Suppressor macrophage (primary cell): ENCODE measurements around the gene SERPINB8.

Experiments
- DNase-seq, 4 experiments: peaks; one replicate each; pipeline ENCODE4 v3.0.0-alpha.2; 2020 to 2022

Gene SERPINB8

DNA sequence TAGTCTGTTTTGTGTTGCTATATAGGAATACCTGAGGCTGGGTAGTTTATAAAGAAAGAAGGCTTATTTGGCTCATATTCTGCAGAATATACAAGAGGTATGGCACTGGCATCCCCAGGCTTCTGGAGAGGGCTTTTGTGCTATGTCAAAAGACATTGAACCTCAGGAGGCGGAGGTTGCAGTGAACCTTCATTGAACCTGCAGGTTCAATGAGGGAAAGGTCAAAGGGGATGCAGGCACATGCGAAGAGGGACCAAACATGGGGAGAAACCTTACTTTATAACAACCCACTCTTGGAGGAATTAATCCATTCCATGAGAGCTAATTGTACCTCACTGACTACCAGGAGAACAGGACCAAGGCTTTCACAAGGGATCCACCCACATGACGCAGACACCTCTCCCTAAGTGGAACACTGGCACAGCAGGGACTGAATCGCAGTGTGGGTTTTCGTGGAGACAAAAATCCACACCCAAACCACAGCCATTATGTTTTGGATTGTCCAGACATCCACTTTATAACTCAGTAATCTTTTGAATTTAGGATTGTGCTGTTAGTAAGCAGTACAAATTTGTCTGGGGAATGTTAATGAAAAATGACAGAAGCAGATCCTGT is 4.1 kb upstream of the SERPINB8 start:
- no peak for DNase-seq

GRCh38 chr18:63970809-63971205 is 926 bp downstream of the SERPINB8 start:
- DNase-seq = peak in 2 of 4 experiments; percentile 46 to 52

DNA sequence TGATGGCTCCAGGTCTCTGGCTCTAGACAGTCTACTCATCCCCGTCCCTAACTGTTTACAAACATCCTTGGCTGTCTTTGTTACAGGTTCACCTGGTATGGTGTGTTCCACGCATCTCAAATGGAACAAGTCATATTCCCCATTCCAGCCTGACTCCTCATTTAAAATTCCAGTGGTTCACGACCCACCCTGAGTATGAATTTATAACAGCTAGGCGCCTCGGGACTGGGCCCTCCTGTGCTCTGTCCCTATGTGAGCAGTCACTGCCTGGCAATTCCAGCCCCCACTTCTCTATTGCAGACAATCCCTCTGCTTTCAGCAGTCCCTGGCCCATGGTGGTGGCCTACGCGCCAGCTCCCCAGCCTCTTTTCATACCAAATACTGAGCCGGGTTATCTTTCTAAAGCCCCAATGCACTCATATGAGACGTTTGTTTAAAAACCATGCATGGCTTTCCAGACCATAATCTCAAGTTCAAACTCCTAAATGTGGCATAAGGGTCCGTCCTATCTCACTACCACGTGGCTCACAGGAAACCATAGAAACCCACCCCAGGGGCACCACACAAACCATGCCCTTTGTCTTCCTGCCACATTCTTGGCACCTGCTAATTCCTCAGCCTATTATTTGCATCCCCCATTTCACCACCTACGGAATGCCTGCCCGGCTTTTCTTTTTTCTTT is 1.6 kb downstream of the SERPINB8 start:
- peak in 2 of 4 experiments; percentile 22 to 25 for DNase-seq

- DNase-seq = no peak
These were observed 2.1 kb downstream of the SERPINB8 start for GRCh38 chr18:63972002-63972376.

DNA sequence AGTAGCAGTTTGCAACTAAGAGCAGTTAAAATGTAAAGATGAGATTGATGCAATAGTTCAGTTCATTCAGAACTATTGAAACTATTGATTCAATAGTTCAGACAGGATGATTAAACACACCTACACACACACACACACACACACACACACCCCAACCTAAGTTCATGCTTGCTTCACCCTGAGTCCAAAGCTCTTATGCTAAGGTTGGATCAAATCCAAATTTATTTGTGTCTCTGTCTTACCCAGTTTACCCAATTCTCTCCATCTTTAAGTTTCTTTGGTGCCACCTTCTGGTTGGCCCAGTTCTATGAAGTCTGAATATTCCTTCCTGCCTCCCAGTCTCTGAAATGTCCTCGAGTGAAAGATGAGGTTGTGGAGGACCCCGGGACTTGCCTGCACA is 5.1 kb downstream of the SERPINB8 start:
- DNase-seq = peak in 3 of 4 experiments; percentile 44 to 62 (median 44)

GRCh38 chr18:63975628-63976027 is 5.7 kb downstream of the SERPINB8 start:
- peak in 3 of 4 experiments; percentile 27 to 75 (median 68) for DNase-seq

DNA sequence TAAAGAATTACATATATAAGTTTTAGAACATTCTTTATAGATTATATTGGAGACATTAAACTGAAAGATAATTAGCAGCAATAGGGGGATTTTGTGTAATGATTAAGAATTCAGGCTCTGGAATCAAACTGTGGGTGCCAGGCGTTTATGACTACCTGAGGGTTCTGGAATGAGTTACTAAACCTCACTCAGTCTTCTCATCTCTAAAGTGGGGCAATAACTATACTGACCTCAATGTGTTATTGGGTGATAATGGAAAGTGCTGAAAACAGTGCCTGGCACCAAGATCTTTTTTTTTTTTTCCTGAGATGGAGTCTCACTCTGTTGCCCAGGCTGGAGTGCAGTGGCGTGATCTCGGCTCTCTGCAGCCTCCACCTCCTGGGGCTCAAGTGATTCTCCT is 7.2 kb downstream of the SERPINB8 start:
- no peak for DNase-seq

- DNase-seq = peak; percentile 70 to 82 (median 74)
These were observed 9.6 kb downstream of the SERPINB8 start for GRCh38 chr18:63979409-63979920.

GRCh38 chr18:63980027-63980426 is 10.1 kb downstream of the SERPINB8 start:
- DNase-seq = no peak

GRCh38 chr18:63980896-63981460 is 11.1 kb downstream of the SERPINB8 start:
- DNase-seq = peak; percentile 52 to 87 (median 72)

DNA sequence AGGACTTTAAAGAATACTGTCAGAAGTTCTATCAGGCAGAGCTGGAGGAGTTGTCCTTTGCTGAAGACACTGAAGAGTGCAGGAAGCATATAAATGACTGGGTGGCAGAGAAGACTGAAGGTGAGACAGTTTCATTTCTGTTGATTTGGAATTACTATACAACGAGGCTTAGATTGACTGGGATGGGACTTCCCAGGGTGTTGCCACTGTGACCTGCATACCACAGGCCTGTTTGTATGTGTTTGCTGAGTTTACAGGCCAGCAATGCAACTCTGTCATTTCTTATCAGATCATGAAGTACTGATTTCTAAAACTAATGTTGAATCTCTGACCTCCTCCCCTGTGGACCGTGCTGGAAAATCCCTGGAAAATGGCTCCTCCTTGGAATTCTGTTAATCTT is 11.8 kb downstream of the SERPINB8 start:
- DNase-seq = no peak

DNA sequence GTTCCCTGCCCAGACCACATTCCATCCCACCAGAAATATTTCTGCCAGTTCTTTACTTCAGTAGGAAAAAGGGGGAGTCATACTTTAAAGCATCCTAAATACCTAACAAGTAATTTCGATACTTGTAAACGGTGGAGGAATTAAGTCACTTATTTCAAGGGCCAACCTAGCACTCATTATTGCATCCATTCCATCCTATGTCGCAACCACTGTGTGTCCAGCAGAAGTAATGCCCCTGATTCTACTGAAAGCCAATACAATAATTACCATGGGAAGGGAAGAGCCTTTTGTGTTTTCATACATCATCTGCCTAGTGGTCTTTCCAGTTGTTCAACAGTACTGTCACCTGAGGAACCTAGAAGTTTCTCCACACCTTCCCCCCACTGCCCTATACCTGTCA is 12.5 kb downstream of the SERPINB8 start:
- DNase-seq = no peak

- DNase-seq = no peak
These were observed 17.0 kb downstream of the SERPINB8 start for GRCh38 chr18:63986885-63987284.

- DNase-seq = no peak
These were observed 17.9 kb downstream of the SERPINB8 start for GRCh38 chr18:63987743-63988142.

GRCh38 chr18:63992751-63993150 is 22.9 kb downstream of the SERPINB8 start:
- no peak for DNase-seq

DNA sequence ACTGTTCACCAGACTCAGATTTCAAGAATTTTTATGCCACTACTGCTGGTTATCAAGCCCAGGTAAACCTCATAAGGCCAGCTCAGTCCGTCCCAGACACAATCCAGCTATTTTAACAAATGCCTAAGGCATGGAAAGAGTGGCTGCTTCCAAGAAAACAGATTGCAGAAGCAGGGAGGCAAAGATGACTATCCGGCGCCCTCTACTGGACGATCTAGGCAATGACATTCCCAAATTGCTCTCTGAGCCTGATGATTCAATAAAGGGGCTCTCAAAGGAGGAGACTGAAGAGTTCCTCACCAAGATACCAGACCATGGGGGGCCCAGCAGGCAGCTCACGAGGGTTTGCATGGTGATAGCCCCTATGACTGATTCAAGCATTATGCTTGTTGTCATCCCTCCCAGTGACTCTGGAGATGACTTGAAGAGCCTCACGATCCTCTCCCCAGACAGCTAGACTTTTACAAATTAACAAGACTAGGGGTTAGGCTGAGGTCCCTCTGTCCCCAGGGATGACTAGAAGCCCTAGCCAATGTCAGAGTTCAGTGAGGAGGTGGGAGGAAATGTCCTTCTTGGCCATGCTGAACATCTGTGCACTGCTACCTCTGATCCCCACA is 25.0 kb downstream of the SERPINB8 start:
- peak; percentile 52 to 68 (median 63) for DNase-seq

GRCh38 chr18:63997041-63997440 is 27.2 kb downstream of the SERPINB8 start:
- DNase-seq = no peak

DNA sequence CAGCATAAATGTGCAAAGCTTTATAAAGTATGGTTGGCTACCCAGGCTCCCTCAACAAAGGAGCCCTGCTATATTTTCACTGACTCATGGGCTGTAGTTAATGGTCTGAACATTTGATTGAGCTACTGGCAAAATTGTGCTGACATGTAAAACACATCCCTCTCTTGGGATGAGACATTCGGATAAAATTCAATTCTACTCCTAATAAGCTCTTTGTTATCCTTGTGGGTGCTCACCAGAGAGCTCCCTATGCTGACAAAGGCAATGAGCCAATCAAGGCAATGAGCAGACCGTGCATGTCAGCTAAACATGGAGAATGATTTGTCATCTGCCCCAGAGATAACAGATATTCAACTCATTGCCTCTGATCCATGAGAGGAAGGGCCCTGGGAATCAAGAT is 27.7 kb downstream of the SERPINB8 start:
- DNase-seq = no peak

GRCh38 chr18:63999871-64000270 is 30.0 kb downstream of the SERPINB8 start:
- no peak for DNase-seq

DNA sequence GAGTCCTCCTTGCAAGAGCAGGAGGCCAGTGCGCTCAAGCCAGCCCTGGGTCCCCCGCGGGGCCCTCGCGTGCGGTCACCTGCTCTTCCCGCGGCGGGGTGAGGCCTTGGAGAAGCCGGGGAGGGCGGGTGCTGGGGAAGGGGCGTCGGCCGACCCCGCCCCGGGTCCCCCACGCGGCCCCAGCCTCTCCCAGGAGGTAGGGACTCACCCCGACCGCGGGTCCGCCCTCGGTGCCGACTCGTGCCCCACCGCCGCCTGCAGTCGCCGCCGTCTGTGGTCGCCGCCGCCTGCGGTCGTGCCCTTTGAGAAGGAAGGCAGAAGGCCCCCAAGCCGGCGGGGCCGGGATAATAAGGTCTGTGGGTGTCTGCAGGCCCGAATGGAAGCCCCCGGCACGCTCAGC is 32.7 kb downstream of the SERPINB8 start:
- DNase-seq = no peak

GRCh38 chr18:64009305-64009704 is 39.4 kb downstream of the SERPINB8 start:
- DNase-seq = no peak

DNA sequence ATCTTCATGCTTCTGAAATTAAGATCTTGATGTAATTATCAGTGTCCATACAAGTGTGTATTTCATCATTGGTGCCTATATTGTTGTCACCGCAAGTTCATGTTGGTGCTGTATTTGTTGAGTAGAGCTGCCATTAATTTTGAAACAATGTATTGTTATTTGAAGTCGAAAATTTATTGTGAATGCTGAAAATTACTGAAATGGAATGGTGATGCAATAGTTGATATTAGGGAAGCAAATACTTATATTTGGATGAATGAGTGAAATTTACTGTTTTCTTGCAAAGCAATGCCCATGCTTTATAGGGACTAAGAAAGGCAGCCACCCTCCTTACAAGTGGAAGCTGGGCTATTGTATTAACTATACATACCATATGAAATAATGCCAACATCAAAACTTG is 41.6 kb downstream of the SERPINB8 start:
- no peak for DNase-seq

GRCh38 chr18:64017870-64018269 is 48.0 kb downstream of the SERPINB8 start:
- DNase-seq = peak in 3 of 4 experiments; percentile 20 to 40 (median 22)
